H9 (cell line): ENCODE results near the gene CHST15. TPM values are rescaled to one million over a fixed set of nuclear protein-coding genes. Genes with fewer than 3 reads are reported as not detected.

Experiments
- DNase-seq: peaks from one replicate; pipeline ENCODE4 v3.0.0-alpha.2; 2017
- H2AFZ ChIP-seq: one replicate; pipeline ENCODE4 v1.6.1; 2013; ENCODE audit warnings: mild to moderate bottlenecking, low read length, control low read depth, moderate library complexity
- H2AK5ac ChIP-seq: 2 replicates; pipeline ENCODE4 v1.6.1; 2013; ENCODE audit warnings: low read length, control low read depth, mixed read lengths; ENCODE audit not compliant: insufficient read length
- H2BK120ac ChIP-seq: one replicate; pipeline ENCODE4 v1.6.1; 2013; ENCODE audit warnings: low read depth, mild to moderate bottlenecking, low read length, control low read depth, inconsistent platforms; ENCODE audit not compliant: poor library complexity, severe bottlenecking
- H2BK12ac ChIP-seq: 2 replicates; pipeline ENCODE4 v1.6.1; 2013; ENCODE audit warnings: low read length, control low read depth, mixed read lengths, low read depth; ENCODE audit not compliant: insufficient read length
- H2BK15ac ChIP-seq: 2 replicates; pipeline ENCODE4 v1.6.1; 2013; ENCODE audit warnings: low read depth, low read length, control low read depth
- H2BK20ac ChIP-seq: one replicate; pipeline ENCODE4 v1.6.1; 2013; ENCODE audit warnings: low read depth, mild to moderate bottlenecking, low read length, control low read depth, inconsistent platforms; ENCODE audit not compliant: poor library complexity, severe bottlenecking
- H2BK5ac ChIP-seq: 2 replicates; pipeline ENCODE4 v1.6.1; 2013; ENCODE audit warnings: low read length, control low read depth, mixed read lengths; ENCODE audit not compliant: insufficient read length
- H3K14ac ChIP-seq: 2 replicates; pipeline ENCODE4 v1.6.1; 2013; ENCODE audit warnings: low read length, control low read depth; ENCODE audit not compliant: insufficient read depth
- H3K18ac ChIP-seq: 2 replicates; pipeline ENCODE4 v1.6.1; 2013; ENCODE audit warnings: low read depth, mild to moderate bottlenecking, mixed read lengths, low read length, control low read depth; ENCODE audit not compliant: insufficient read length
- H3K23ac ChIP-seq: 2 replicates; pipeline ENCODE4 v1.6.1; 2013; ENCODE audit warnings: low read length, control low read depth, mixed read lengths, low read depth; ENCODE audit not compliant: insufficient read length
- H3K23me2 ChIP-seq: 2 replicates; pipeline ENCODE4 v1.6.1; 2013; ENCODE audit warnings: low read depth, mild to moderate bottlenecking, mixed read lengths, low read length, control low read depth; ENCODE audit not compliant: insufficient read length, poor library complexity, severe bottlenecking
- H3K27ac ChIP-seq: 2 replicates; pipeline ENCODE4 v1.5.1; 2013; ENCODE audit warnings: low read length, control low read depth, mixed read lengths, low read depth; ENCODE audit not compliant: insufficient read length
- H3K27me3 ChIP-seq: 2 replicates; pipeline ENCODE4 v1.6.1; 2013; ENCODE audit warnings: low read length, control low read depth, inconsistent platforms; ENCODE audit not compliant: insufficient read depth
- H3K4ac ChIP-seq: 2 replicates; pipeline ENCODE4 v1.6.1; 2013; ENCODE audit warnings: low read depth, mild to moderate bottlenecking, control low read depth, inconsistent platforms, low read length, moderate library complexity
- H3K4me1 ChIP-seq: 2 replicates; pipeline ENCODE4 v1.6.1; 2013; ENCODE audit warnings: low read length, control low read depth, inconsistent platforms; ENCODE audit not compliant: insufficient read depth
- H3K4me2 ChIP-seq: 2 replicates; pipeline ENCODE4 v1.6.1; 2013; ENCODE audit warnings: low read length, control low read depth, mixed read lengths; ENCODE audit not compliant: insufficient read length, insufficient read depth
- H3K56ac ChIP-seq: 2 replicates; pipeline ENCODE4 v1.6.1; 2013; ENCODE audit warnings: low read depth, mild to moderate bottlenecking, mixed read lengths, low read length, control low read depth; ENCODE audit not compliant: insufficient read length
- H3K79me1 ChIP-seq: 2 replicates; pipeline ENCODE4 v1.6.1; 2013; ENCODE audit warnings: low read depth, mild to moderate bottlenecking, moderate library complexity, low read length, control low read depth, inconsistent platforms; ENCODE audit not compliant: insufficient read depth, poor library complexity, severe bottlenecking
- H3K79me2 ChIP-seq: 2 replicates; pipeline ENCODE4 v1.6.1; 2013; ENCODE audit warnings: low read length, control low read depth, inconsistent platforms; ENCODE audit not compliant: insufficient read depth
- H3K9ac ChIP-seq: 2 replicates; pipeline ENCODE4 v1.6.1; 2013; ENCODE audit warnings: low read length, control low read depth, mixed read lengths; ENCODE audit not compliant: insufficient read length; ENCODE audit errors: extremely low read depth
- H3K9me3 ChIP-seq: one replicate; pipeline ENCODE4 v1.6.1; 2013; ENCODE audit warnings: low read depth, low read length, inconsistent platforms; ENCODE audit not compliant: control insufficient read depth
- H3T11ph ChIP-seq: one replicate; pipeline ENCODE4 v1.6.1; 2013; ENCODE audit warnings: mild to moderate bottlenecking, low read length, control low read depth, inconsistent platforms
- H4K20me1 ChIP-seq: one replicate; pipeline ENCODE4 v1.6.1; 2013; ENCODE audit not compliant: control insufficient read depth, insufficient read length, insufficient read depth
- H4K5ac ChIP-seq: 2 replicates; pipeline ENCODE4 v1.6.1; 2013; ENCODE audit warnings: low read depth, mild to moderate bottlenecking, mixed read lengths, low read length, control low read depth; ENCODE audit not compliant: insufficient read length
- H4K8ac ChIP-seq: replicated peaks from 2 replicates; pipeline ENCODE4 v1.6.1; 2013; ENCODE audit warnings: low read length, control low read depth, mixed read lengths, low read depth; ENCODE audit not compliant: insufficient read length
- H4K91ac ChIP-seq: 2 replicates; pipeline ENCODE4 v1.6.1; 2013; ENCODE audit warnings: low read depth, mild to moderate bottlenecking, moderate library complexity, mixed read lengths, low read length, control low read depth; ENCODE audit not compliant: insufficient read length
- H3K27ac Mint-ChIP-seq, 3 experiments: 2 replicates in 2 of 3; 3 replicates in 1 of 3; pipeline ENCODE4 v1.8.0; 2020 to 2021; ENCODE audit warnings: mixed read lengths in 3 of 3, mild to moderate bottlenecking in 1 of 3, moderate library complexity in 1 of 3
- H3K27me3 Mint-ChIP-seq: 2 replicates; pipeline ENCODE4 v1.8.0; 2021; ENCODE audit warnings: low read depth, mild to moderate bottlenecking, moderate library complexity, mixed read lengths
- H3K36me3 Mint-ChIP-seq, 3 experiments: 2 replicates in 2 of 3; 3 replicates in 1 of 3; pipeline ENCODE4 v1.8.0; 2020 to 2021; ENCODE audit warnings: low read depth in 3 of 3, mixed read lengths in 3 of 3; ENCODE audit not compliant: insufficient read depth in 1 of 3
- H3K4me1 Mint-ChIP-seq, 2 experiments: 2 replicates each; pipeline ENCODE4 v1.8.0; 2020; ENCODE audit warnings: mixed read lengths in 2 of 2
- H3K4me3 Mint-ChIP-seq, 2 experiments: 2 replicates in 1 of 2; 3 replicates in 1 of 2; pipeline ENCODE4 v1.8.0; 2020 to 2021; ENCODE audit warnings: mild to moderate bottlenecking in 2 of 2, mixed read lengths in 2 of 2, moderate library complexity in 1 of 2
- H3K9me3 Mint-ChIP-seq, 2 experiments: 2 replicates in 1 of 2; 3 replicates in 1 of 2; pipeline ENCODE4 v1.8.0; 2020; ENCODE audit warnings: mild to moderate bottlenecking in 2 of 2, mixed read lengths in 2 of 2, moderate library complexity in 1 of 2
- CTCF ChIP-seq: fragments of 200-600 bp; sonication (generic); conservative IDR thresholded peaks from 3 replicates; pipeline ENCODE4 v1.8.0; 2021; ENCODE audit warnings: antibody characterized with exemption, mild to moderate bottlenecking
- whole genome bisulfite sequencing: extraction: QIAGEN DNeasy Blood & Tissue Kit; methylation state at CpG from one replicate; pipeline ENCODE4 v1.1.7; 2013; ENCODE audit warnings: missing lambda C conversion rate, low lambda C conversion rate, mixed read lengths; ENCODE audit not compliant: insufficient read length; ENCODE audit errors: extremely low coverage; 5-methylcytosine and 5-hydroxymethylcytosine counted together
- total RNA-seq: library from RNA; stranded (reverse); gene quantifications from 2 replicates; pipeline ENCODE4 v1.2.1, GENCODE V29; 2021

CHST15 gene
- total RNA-seq, 1 experiment from 2014 or later: 8.7 TPM

GRCh38 chr10:124044143-124044862 lies 49.1 kb downstream of the CHST15 start:
- H3K9me3 ChIP-seq: no peaks in the 10 kb centered on the region
- H3K27ac ChIP-seq: no peak overlapping the region
- no peaks in the 10 kb centered on the region for H3K79me1 ChIP-seq
- no peak overlapping the region for H4K8ac ChIP-seq
- no peak overlapping the region for H4K5ac ChIP-seq
- Mint-ChIP-seq H3K4me1 (peaks cover 14 to 21% of the 10 kb centered on the region in 2 experiments), H3K27ac (peak overlapping the region in 2 of 3 experiments; percentile 25 to 62; a peak in 1 of 7 replicates), H3K36me3 (peaks cover 0 to 4% (median 3%) of the 10 kb centered on the region in 3 experiments; a peak in 3 of 7 replicates), H3K27me3 (peaks cover 3% of the 10 kb centered on the region; the same call in 1 of the 2 replicates), H3K4me3 (no peak overlapping the region), H3K9me3 (no peaks in the 10 kb centered on the region; a peak in 2 of 5 replicates)
- no peak overlapping the region for H2BK120ac ChIP-seq
- no peak overlapping the region for H2AK5ac ChIP-seq
- H4K20me1 ChIP-seq: no peaks in the 10 kb centered on the region
- no peak overlapping the region for H2BK20ac ChIP-seq
- no peaks in the 10 kb centered on the region for H3K27me3 ChIP-seq
- H3K23me2 ChIP-seq: no peaks in the 10 kb centered on the region
- H3K14ac ChIP-seq: no peak overlapping the region
- H4K91ac ChIP-seq: no peak overlapping the region
- no peaks in the 10 kb centered on the region for H3K79me2 ChIP-seq
- H3K56ac ChIP-seq: no peak overlapping the region
- 0 out of 2 replicates have a peak, but pooled peaks cover 2% of the 10 kb centered on the region for H3K4me1 ChIP-seq
- no peak overlapping the region for H3K9ac ChIP-seq
- H3K4ac ChIP-seq: no peak overlapping the region
- no peak for TF ChIP-seq CTCF
- WGBS: no CpG with 5 or more reads among the region's 40 CpGs
- H3K18ac ChIP-seq: no peak overlapping the region
- H3K23ac ChIP-seq: no peak overlapping the region
- H2BK12ac ChIP-seq: no peak overlapping the region
- H3T11ph ChIP-seq: no peak overlapping the region
- H2BK5ac ChIP-seq: no peak overlapping the region
- no peak overlapping the region for H2AFZ ChIP-seq
- no peak overlapping the region for H3K4me2 ChIP-seq
- DNase-seq: no peak
- H2BK15ac ChIP-seq: no peak overlapping the region
